GM21528 (cell line): Measurements from ENCODE around the gene C5AR2.
"Not testable (repeated sequence)": the region's sequence is repeated elsewhere in the genome, so short reads cannot be mapped to it uniquely, and the experiment has no call there.

Experiments
- ATAC-seq: cut with Tn5 transposase; IDR thresholded peaks from one replicate; pipeline ENCODE4 v1.9.1; 2021; ENCODE audit warnings: mild to moderate bottlenecking, moderate library complexity; ENCODE audit not compliant: unreplicated experiment, low FRiP score

The C5AR2 gene

GRCh38 chr19:47357788-47358680 is 26.1 kb downstream of the C5AR2 start:
- ATAC-seq = no peak

GRCh38 chr19:47358936-47359335 is 27.0 kb downstream of the C5AR2 start:
- no peak for ATAC-seq

GRCh38 chr19:47362321-47362720 is 30.3 kb downstream of the C5AR2 start:
- no peak for ATAC-seq

- no peak for ATAC-seq
Measured at GRCh38 chr19:47363758-47364531, 32.0 kb downstream of the C5AR2 start.

GRCh38 chr19:47365455-47365854 is 33.5 kb downstream of the C5AR2 start:
- ATAC-seq = not testable (repeated sequence)

- ATAC-seq = no peak
Measured at GRCh38 chr19:47370045-47370611, 38.2 kb downstream of the C5AR2 start.

- no peak for ATAC-seq
Measured at GRCh38 chr19:47371261-47371660, 39.3 kb downstream of the C5AR2 start.

GRCh38 chr19:47372603-47373002 is 40.6 kb downstream of the C5AR2 start:
- no peak for ATAC-seq

GRCh38 chr19:47373246-47374240 is 41.6 kb downstream of the C5AR2 start:
- no peak for ATAC-seq

GRCh38 chr19:47374876-47375693 is 43.1 kb downstream of the C5AR2 start:
- ATAC-seq = no peak

- ATAC-seq = no peak
Measured at GRCh38 chr19:47375694-47376588, 44.0 kb downstream of the C5AR2 start.

GRCh38 chr19:47376589-47377144 is 44.7 kb downstream of the C5AR2 start:
- no peak for ATAC-seq

GRCh38 chr19:47377208-47377701 is 45.3 kb downstream of the C5AR2 start:
- ATAC-seq = no peak

GRCh38 chr19:47377801-47378200 is 45.8 kb downstream of the C5AR2 start:
- no peak for ATAC-seq

GRCh38 chr19:47378246-47378645 is 46.3 kb downstream of the C5AR2 start:
- no peak for ATAC-seq

- no peak for ATAC-seq
Measured at GRCh38 chr19:47379381-47379938, 47.5 kb downstream of the C5AR2 start.

GRCh38 chr19:47380559-47380958 is 48.6 kb downstream of the C5AR2 start:
- ATAC-seq = no peak
